GM21737 (cell line): ENCODE results near the gene S1PR4.
A peak's percentile ranks its signal among the peaks of the same experiment; 100 is the strongest.
"Not testable (repeated sequence)": the region's sequence is repeated elsewhere in the genome, so short reads cannot be mapped to it uniquely, and the experiment has no call there.

Experiments
- ATAC-seq: cut with Tn5 transposase; IDR thresholded peaks from one replicate; pipeline ENCODE4 v1.9.1; 2021; ENCODE audit warnings: mild to moderate bottlenecking, moderate library complexity; ENCODE audit not compliant: unreplicated experiment

The S1PR4 gene

DNA sequence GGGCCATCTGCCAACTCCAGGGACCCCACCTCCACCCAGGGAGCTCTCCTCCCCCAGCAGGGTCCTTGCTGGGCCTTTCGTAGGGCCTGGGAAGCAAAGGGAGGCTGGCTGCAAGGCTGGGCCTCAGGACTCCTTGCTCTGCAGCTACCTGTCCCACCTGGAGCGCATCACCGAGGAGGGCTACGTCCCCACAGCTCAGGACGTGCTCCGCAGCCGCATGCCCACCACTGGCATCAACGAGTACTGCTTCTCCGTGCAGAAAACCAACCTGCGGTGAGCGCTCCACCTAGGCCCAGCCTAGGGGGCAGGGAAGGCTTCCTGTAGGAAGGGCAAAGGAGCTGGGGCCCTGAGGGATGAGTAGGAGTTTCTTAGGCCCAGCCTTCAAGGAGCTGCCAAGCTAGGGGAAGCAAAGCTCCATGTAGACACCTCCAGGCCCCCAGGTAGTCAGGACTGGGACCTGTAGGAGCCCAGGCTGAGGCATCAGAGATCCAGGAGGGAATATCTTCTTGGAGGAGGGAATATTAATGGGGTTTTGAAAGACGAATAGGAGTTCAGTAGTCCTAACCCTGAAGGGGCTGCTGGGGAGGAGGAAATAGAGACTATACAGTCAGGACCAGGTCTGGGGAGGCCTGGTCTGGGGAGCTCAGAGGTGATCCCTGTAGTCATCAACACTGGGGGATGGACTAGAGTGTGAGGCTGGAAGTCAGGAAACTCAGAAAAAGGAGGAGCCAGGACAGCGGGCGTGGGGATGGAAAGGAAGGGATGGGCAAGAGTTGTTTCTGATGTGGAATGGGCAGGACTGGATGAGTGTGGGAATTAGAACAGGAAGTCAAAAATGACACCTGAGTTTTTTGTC is 26.8 kb upstream of the S1PR4 start:
- no peak for ATAC-seq

GRCh38 chr19:3152419-3152780 is 26.2 kb upstream of the S1PR4 start:
- ATAC-seq: no peak

DNA sequence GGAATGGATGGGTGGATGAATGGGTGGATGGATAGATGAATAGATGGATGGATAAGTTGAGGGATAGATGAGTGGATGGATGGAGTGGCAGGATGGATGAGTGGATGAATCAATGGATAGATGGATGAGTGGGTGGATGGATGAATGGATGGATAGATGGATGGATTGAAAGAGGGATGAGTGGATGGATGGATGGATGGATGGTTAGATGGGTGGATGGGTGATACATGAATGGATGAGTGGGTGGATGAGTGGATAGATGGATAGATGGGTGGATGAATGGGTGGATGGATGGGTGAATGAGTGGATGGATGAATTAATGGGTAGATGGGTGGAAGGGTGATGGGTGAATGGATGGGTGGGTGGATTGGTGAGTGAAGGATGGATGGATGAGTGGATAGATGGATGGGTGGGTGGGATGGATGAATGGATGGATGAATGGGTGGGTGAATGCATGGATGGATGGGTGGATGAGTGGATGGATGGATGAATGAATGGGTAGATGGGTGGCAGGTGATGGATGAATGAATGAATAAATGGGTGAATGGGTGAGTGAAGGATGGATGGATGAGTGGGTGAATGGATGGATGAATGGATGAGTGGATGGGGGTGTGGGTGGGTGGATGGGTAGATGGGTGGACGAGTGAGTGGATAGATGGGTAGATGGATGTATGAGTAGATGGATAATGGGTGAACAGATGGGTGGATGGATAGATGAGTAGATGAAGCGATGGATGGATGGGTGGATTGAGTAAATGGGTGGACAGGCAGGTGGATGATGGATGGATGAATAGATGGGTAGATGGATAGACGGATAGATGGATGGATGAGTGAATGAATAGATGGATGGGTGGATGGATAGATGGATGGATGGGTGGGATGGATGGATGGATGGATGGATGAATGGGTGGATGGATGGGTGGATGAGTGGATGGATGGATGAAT is 25.0 kb upstream of the S1PR4 start:
- ATAC-seq: no peak

DNA sequence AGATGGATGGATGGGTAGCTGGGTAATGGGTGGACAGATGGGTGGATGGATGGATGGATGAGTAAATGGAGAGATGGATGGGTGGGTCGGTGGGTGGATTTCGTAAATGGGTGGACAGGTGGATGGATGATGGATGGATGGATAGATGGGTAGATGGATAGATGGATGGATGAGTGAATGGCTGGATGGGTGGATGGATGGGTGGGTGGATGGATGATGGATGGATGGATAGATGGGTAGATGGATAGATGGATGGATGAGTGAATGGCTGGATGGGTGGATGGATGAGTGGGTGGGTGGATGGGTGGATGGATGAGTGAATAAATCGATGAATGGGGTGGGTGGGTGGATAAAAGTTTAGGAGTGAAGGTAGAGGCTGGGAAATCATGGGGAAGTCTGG is 24.1 kb upstream of the S1PR4 start:
- ATAC-seq: not testable (repeated sequence)

DNA sequence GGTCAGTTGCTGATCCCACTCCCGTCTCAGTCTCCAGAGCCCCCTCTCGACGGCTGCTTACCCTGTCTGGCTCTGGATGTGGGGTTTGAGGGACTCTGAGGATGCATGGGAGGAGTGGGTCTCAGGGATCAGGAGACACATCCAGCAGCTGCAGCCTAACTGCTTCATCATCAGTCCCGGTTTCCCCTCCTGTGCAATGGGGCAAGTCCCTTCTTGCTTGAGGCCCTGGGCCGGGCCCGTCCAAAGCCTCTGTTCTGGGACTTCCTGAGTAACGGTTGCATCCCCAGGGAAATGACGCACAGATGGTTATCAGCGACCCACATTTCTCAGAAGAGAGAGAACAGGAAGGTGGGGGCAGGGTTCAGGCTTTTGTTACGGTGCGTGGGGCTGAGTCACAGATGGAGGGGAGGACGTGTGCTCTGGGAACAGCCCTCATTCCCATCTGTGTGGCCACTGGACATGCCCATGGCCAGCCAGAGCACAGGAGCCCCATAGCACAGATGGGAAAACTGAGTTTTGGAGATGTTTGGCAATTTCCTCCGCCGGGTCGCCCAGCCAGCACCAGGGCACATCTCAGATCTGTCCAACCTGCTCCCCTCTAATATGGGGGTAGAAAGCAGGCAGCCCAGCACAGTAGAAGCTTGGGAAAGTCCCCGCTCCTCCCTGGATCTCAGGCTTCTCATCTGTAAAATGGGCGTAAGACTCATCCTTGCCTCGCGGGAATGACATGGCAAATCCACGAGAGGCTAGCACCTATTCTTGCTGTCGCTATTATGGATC is 23.4 kb upstream of the S1PR4 start:
- ATAC-seq: peak; percentile 45

- ATAC-seq: no peak
These were observed 21.3 kb upstream of the S1PR4 start for GRCh38 chr19:3157096-3157845.

- ATAC-seq: no peak
These were observed 19.0 kb upstream of the S1PR4 start for GRCh38 chr19:3159565-3159964.

DNA sequence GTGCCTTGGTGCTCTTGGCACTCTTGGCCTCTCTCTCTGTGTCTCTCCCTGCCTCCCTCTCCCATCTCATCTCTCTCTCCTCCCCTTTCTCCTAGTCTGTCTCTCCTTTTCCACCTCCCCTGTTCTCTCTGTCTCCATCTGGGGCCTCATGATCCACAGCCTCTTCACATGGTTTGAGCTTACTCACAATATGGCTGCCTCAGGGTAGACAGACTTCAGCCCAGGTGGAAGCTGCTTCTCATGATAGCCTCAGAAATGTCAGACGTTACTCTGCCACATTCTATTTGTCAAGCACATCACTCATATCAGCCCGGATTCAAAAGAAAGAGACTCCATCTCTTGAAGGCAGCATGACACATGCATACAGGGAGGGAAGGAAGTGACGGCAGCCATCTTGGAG is 18.4 kb upstream of the S1PR4 start:
- no peak for ATAC-seq

DNA sequence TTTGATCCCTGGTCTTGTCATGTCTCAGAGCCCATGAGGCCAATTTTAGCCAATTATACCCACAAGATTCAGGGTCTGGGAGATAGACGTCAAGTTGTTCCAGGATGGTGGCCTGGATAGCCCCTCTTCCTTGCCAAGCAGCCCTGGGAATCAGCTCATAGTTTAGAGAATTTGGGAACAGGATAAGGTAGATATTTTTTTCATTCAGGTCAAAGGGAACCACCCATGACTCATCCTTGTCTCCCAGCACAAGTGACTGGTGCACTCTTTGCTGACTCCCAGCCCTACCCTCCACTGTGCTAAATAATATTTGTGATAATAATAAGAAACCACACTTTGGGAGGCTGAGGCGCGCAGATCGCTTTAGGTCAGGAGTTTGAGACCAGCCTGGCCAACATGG is 17.1 kb upstream of the S1PR4 start:
- no peak for ATAC-seq

DNA sequence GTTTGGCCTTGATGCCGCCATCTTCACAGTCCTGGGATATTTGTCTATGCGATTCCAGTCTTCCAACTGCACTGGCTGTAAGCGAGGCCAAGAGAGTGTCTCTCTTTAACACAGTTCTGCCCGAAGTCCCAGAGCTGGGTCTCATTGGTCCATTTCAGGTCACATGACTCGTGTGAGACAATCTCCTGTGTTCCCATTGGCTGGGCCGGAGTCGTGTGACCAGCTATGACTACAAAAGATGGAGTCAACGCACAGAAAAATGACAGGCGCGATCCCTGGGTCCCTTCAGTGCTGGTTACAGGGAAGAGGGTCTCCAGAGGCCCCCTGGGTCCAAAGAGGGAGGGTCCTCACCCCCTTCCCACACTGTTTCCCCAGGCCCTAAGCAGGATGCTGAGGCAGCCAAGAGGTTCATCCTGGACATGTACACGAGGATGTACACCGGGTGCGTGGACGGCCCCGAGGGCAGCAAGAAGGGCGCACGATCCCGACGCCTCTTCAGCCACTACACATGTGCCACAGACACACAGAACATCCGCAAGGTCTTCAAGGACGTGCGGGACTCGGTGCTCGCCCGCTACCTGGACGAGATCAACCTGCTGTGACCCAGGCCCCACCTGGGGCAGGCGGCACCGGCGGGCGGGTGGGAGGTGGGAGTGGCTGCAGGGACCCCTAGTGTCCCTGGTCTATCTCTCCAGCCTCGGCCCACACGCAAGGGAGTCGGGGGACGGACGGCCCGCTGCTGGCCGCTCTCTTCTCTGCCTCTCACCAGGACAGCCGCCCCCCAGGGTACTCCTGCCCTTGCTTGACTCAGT is 15.9 kb upstream of the S1PR4 start:
- ATAC-seq: no peak

- ATAC-seq: no peak
These were observed 15.2 kb upstream of the S1PR4 start for GRCh38 chr19:3163230-3163886.

DNA sequence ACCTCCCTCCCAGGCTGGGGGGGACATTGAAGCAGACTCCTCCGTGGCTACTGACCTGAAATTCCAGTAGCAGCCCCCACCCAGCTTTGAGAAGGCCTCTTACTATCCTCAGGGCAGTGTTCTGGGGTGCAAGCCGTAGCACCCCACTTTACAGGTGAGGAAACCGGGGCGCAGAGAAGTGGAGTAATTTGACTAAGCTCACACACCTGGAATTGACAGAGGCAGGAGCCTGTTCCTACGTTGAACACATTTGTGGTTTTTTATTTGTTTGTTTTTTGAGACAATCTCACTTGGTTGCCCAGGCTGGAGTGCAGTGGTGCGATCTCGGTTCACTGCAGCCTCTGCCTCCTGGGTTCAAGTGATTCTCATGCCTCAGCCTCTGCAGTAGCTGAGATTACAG is 14.6 kb upstream of the S1PR4 start:
- ATAC-seq: no peak

DNA sequence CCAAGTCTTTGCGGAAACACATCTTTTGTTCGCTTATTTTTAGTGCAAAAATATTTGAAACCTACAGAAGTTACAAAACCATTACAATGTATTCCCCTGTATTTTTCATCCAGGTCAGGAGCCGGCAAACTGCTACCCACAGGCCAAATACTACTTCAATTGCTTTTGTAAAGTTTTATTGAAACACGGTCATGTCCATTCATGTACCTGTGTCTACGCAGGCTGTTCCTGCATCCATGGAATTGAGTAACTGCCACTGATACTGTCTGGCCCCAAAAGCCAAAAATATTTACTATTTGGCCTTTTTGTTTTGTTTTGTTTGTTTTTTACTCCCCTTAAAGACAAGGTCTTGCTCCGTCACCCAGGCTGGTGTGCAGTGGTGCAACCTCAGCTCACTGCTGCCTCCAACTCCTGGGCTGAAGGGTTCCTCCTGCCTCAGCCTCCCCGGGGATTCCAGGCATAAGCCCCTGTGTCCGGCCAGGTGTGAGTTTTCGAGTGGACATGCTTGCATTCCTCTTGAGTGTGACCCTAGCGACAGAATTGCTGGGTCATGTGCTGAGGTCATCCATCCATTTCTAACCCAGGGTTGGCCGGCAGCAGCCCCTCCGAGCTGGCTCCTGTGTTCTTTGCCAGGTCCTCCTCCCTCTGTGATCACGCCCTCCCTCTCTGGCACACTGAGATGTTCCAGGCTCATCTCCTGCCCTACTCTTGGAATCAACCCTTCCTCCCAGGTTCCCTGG is 10.9 kb upstream of the S1PR4 start:
- no peak for ATAC-seq

DNA sequence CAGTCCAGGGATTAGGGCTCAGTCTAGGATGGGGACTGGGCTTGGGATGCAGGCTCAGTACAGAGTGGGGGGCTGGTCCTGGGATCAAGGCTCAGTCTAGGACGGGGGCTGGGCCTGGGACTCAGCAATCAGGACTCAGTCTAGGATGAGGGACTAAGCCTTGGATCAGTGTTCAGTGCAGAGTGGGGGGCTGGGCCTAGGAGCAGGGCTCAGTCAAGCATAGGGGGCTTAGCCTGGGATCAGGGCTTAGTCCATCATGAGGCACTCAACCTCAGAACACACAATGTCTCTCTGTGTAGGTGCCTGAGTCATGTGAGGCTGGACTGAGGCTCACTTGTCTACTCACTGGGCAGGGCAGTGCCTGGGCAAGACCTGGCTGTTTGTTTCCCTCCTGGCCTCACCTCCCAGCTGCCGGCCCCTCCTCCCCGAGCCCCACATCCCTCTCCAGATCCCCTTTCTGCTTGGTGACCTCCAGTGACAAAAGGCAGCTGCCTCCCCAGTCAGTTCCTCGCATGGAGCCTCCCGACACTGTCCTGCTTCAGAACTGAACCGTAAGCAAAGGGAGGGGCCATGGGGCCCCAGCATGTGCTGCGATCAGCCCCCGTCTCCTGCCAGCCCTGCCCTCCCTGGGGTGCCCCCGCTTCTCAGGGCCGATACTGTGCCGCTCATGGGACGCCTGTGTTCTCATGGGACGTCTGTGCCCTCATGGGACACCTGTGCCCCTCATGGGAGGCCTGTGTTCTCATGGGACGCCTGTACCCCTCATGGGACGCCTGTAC is 6.5 kb upstream of the S1PR4 start:
- no peak for ATAC-seq

- not testable (repeated sequence) for ATAC-seq
These were observed 5.9 kb upstream of the S1PR4 start for GRCh38 chr19:3172673-3173000.

DNA sequence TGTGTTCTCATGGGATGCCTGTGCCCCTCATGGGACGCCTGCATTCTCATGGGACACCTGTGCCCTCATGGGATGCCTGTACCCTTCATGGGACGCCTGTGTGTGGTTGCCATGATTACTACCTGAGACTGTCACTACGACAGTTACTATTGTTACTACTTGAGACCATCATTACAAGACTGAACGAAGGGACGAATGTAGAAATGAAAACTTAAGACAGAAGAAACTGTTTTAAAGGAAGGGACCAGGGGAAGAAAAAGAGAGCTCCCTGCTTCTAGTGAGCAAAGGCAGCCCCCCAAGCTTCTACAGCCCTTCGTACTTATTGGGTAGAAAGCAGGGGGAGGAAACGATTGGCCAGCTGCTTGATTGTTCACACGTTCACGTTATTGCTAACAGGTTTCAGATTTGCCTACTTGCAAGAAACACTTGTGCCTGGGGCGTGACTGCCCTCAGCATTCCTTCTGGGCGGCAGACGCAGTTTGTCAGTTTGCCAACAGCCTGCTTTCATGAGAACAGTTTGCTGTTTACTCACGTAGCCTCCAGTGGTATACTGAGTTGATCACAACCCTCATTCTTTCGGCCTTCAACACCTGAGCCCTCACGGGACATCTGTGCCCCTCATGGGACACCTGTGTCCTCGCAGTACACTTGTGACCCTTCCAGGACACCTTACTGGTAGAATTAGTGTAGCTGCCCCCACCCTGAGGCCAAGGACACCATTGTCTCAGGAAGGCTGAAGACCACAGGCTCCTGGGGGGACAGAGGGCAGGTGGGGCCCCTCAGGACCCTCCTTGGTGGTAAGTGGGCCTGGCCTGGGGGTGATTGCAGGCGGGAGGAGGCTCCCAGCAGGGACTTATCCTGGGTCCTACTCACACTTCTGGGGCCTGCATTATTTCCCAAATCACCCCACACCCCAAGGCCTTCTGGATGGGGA is 2.5 kb upstream of the S1PR4 start:
- ATAC-seq: no peak
